ENCODE results near the gene PTGDS. TPM values are rescaled to one million over a fixed set of nuclear protein-coding genes. Genes with fewer than 3 reads are reported as not detected.

The PTGDS gene
- total and polyA plus RNA-seq, 9 of the 15 experiments (the other 6 are each of a cell fraction or from before 2014, with no cell fraction given), result 0.46 to 7.1 (median 2.0) TPM

DNA sequence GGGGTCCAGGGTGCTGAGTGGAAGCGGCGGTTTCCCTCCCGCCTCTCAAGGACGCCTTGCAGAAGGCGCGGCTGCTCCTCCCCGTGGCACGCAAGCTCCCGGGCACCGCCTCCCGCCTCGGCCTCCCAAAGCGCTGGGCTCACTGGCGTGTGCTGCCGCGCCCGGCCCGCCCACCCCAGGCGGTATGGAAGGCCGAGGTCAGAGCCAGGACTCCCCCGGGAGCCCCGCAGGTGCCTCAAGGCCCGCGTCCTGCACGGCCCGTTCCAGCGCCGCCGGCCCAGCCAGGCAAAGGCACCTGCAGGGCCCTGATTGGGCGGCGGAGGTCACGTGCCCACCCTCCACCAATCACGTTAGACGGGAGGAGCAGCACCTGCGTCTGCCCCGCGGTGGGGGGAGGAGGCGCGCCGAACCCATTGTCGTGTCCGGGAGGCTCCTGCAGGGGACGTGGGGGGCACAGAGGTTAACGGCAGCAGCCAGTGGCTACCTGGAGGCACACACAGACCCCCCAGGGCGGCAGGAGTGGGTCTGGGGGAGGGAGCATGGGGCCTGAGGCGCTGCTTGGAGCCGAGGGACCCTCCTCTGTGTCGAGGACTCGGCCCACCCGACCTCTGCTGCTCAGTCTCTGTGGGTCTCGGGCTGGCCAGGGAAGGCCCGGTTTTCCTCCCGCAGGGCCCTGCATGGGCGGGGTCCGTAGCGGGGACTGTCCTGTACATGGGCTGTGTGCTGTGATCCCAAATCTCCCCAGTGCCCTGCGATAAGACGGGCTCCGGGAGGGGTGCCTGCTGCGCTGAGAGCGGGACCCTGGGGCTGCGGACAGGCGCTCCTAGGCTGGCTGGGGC, 27.3 kb upstream of the PTGDS start (continued):
- TF ChIP-seq, protein P1, sequence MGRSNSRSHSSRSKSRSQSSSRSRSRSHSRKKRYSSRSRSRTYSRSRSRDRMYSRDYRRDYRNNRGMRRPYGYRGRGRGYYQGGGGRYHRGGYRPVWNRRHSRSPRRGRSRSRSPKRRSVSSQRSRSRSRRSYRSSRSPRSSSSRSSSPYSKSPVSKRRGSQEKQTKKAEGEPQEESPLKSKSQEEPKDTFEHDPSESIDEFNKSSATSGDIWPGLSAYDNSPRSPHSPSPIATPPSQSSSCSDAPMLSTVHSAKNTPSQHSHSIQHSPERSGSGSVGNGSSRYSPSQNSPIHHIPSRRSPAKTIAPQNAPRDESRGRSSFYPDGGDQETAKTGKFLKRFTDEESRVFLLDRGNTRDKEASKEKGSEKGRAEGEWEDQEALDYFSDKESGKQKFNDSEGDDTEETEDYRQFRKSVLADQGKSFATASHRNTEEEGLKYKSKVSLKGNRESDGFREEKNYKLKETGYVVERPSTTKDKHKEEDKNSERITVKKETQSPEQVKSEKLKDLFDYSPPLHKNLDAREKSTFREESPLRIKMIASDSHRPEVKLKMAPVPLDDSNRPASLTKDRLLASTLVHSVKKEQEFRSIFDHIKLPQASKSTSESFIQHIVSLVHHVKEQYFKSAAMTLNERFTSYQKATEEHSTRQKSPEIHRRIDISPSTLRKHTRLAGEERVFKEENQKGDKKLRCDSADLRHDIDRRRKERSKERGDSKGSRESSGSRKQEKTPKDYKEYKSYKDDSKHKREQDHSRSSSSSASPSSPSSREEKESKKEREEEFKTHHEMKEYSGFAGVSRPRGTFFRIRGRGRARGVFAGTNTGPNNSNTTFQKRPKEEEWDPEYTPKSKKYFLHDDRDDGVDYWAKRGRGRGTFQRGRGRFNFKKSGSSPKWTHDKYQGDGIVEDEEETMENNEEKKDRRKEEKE (IDR thresholded peaks at IDR 0.05; ENCODE audit: borderline replicate concordance in 1 of 2, control insufficient read depth in 1 of 2, low read depth in 2 of 2, low read length in 1 of 2), result no peak
- TF ChIP-seq KLF10 (CRISPR knock-in tag; IDR thresholded peaks at IDR 0.05) (no peak), GABPB1 (CRISPR knock-in tag; IDR thresholded peaks at IDR 0.05) (no peak), SNRNP70 (optimal IDR thresholded peaks at IDR 0.05; ENCODE audit: low read depth, low read length) (no peak), KDM4B (IDR thresholded peaks at IDR 0.05; ENCODE audit: borderline replicate concordance in 2 of 2, low read depth in 1 of 2) (no peak; a peak in 1 of 4 replicates), POLR2AphosphoS2 (IDR thresholded peaks at IDR 0.05; ENCODE audit: low read length) (no peak), STAG1 (CRISPR knock-in tag; IDR thresholded peaks at IDR 0.05; ENCODE audit: borderline replicate concordance) (no peak), ZNF41 (CRISPR knock-in tag; conservative IDR thresholded peaks at IDR 0.05) (no peak), HDAC2 (IDR thresholded peaks at IDR 0.05) (no peak), ZC3H8 (IDR thresholded peaks at IDR 0.05) (no peak), NR2F6 (CRISPR knock-in tag; IDR thresholded peaks at IDR 0.05) (no peak), TAF7 (tag; IDR thresholded peaks at IDR 0.05) (no peak), DPF2 (IDR thresholded peaks at IDR 0.05) (peak; percentile 33; the same call in 1 of the 2 replicates), ZNF311 (CRISPR knock-in tag; IDR thresholded peaks at IDR 0.05) (no peak)
- TF ChIP-seq, protein P2, sequence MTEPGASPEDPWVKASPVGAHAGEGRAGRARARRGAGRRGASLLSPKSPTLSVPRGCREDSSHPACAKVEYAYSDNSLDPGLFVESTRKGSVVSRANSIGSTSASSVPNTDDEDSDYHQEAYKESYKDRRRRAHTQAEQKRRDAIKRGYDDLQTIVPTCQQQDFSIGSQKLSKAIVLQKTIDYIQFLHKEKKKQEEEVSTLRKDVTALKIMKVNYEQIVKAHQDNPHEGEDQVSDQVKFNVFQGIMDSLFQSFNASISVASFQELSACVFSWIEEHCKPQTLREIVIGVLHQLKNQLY (CRISPR knock-in tag; conservative IDR thresholded peaks at IDR 0.05), result no peak
- TF ChIP-seq, protein P3, sequence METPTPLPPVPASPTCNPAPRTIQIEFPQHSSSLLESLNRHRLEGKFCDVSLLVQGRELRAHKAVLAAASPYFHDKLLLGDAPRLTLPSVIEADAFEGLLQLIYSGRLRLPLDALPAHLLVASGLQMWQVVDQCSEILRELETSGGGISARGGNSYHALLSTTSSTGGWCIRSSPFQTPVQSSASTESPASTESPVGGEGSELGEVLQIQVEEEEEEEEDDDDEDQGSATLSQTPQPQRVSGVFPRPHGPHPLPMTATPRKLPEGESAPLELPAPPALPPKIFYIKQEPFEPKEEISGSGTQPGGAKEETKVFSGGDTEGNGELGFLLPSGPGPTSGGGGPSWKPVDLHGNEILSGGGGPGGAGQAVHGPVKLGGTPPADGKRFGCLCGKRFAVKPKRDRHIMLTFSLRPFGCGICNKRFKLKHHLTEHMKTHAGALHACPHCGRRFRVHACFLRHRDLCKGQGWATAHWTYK (CRISPR knock-in tag; IDR thresholded peaks at IDR 0.05), result peak; percentile 74; the same call in 1 of the 2 replicates
- TF ChIP-seq, protein P4, sequence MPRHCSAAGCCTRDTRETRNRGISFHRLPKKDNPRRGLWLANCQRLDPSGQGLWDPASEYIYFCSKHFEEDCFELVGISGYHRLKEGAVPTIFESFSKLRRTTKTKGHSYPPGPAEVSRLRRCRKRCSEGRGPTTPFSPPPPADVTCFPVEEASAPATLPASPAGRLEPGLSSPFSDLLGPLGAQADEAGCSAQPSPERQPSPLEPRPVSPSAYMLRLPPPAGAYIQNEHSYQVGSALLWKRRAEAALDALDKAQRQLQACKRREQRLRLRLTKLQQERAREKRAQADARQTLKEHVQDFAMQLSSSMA (CRISPR knock-in tag; IDR thresholded peaks at IDR 0.05), result no peak
- TF ChIP-seq, protein P5, sequence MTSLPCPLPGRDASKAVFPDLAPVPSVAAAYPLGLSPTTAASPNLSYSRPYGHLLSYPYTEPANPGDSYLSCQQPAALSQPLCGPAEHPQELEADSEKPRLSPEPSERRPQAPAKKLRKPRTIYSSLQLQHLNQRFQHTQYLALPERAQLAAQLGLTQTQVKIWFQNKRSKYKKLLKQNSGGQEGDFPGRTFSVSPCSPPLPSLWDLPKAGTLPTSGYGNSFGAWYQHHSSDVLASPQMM (CRISPR knock-in tag; IDR thresholded peaks at IDR 0.05), result no peak
- TF ChIP-seq, protein P6, sequence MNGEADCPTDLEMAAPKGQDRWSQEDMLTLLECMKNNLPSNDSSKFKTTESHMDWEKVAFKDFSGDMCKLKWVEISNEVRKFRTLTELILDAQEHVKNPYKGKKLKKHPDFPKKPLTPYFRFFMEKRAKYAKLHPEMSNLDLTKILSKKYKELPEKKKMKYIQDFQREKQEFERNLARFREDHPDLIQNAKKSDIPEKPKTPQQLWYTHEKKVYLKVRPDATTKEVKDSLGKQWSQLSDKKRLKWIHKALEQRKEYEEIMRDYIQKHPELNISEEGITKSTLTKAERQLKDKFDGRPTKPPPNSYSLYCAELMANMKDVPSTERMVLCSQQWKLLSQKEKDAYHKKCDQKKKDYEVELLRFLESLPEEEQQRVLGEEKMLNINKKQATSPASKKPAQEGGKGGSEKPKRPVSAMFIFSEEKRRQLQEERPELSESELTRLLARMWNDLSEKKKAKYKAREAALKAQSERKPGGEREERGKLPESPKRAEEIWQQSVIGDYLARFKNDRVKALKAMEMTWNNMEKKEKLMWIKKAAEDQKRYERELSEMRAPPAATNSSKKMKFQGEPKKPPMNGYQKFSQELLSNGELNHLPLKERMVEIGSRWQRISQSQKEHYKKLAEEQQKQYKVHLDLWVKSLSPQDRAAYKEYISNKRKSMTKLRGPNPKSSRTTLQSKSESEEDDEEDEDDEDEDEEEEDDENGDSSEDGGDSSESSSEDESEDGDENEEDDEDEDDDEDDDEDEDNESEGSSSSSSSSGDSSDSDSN (IDR thresholded peaks at IDR 0.05; ENCODE audit: borderline replicate concordance in 1 of 2, low read depth in 2 of 2, low read length in 2 of 2), result no peak
